MV-4-11 (cell line): Measurements from ENCODE around the gene SLC43A1.
"Not testable (repeated sequence)": the region's sequence is repeated elsewhere in the genome, so short reads cannot be mapped to it uniquely, and the experiment has no call there.

Experiments
- DNase-seq: peaks from one replicate; lab custom pipeline; 2025; lab: John Stamatoyannopoulos, UW

SLC43A1 gene

DNA sequence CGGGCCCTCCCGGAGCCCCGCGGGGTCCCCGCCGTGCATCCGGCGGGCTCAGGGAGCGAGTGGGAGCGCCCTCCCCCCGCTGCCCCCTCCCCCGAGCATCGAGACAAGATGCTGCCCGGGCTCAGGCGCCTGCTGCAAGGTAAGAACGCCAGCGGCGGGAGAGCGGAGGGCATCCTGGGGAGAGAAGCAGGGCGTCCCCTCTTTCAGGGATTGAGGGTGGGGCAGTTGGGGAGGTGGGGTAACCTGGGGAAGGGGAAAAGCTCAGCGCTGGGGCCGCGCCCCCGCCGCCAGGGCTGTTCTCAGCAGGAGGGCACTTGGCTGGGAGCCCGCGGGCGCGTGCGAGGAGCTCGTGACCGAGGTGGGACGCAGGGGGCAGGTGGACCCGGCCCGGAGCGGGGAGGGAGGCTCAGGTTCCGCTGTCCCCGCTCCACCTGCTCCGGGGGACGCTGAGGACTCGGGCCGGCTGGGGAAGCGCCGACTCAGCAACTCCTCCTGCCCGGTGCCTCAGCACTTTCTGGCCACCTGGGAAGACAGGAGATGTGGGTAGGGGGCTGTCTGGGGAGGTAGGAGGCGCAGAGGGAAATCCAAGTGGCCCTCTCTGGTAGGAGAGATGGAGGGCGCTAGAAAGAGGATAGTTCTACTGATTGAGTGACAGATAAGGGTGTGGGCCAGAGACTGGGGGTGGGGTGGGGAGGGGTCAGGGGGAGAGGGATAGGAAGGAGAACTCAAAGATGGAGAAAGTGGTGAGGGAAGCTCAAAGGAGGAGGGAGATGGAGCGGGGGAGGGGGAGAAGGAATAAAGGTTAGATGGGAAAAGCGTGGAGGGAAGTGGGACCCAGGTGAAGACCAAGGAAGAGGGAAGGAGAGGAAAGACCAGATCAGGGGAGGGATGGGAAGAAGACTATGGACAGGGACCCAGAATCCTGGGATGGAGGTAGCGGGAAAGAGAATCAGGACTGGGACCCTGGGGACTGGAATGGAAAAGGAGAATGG lies 54.4 kb downstream of the SLC43A1 start:
- DNase-seq: no peak

DNA sequence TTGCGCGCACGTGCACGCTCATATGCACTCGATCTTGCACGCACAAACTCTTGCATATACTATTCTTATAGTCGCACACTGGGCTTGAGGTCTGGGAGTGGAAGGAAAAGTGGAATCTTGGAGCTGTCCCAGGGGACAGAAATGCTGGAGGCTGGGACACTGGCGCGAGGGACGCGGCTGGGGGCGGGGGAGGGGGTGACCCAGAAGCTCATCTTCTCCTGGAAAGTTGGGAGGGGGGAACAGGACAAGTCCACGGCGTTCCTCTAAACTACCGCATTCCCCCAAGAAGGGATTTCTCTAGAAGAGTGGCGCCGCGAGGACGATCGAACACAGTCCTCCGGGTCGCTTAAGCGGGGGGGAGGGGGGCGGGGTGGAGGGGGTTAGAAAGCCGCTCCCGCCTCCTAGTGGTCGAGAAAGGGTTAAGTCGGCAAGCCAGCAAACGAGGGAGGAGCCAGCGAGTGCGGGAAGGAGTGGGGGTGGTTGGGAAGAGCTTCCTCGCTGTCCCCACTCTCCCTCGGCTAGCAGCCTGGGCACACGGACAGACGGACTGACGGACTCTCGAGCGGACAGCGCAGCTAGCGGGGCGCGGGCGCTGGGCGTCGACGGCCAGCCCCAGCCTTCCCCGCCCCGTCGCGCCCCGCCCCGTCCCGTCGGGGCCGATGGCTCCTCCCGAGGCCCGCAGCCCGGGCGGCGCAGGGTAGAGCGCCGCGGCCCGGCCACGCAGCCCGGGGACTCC lies 55.3 kb downstream of the SLC43A1 start, which contains the start of gene RTN4RL2:
Gene RTN4RL2, plus strand, starts transcription at position 507 of the 736 bp plus-strand sequence. CDS start 338 bp downstream, outside the sequence.
- peak; percentile 49 for DNase-seq

DNA sequence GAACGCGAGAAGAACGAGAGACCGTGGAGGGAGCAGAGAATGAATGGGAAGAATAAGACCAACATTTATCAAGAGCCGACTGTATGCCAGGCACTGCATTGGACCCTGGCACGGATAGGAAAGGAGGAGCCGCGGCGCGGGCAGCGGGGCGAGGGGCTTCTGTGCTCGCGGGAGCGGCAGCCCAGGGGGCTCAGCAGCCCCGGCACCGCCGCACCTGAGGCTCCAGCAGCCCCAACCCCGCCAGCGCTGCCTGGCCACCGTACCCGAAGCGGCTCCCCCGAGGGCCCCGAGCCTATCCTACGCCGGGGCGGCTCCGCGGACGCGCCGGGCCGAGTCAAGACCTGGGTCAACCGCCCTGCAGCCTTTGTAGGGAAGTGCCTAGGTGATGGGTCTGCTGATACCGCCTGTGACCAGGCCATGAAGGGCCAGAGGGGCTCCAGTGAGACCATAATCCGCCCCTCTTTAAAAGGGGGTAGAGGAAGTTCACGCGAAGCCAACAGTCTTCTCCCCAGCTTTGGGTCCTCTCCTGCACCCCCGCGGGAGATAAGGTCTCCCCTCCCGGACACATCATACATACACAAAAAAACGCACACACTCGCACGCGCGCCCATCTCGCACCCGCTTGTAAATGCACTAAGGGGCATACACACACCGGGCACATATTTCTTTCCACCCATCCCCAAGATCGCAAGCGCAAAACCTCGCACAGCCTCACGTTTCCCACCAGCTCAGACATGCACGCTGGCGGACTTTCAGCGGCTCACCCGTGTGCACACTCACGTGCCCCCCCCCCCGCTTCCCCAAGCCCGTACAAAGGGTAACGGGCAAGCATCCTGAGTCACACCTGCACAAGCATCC lies 56.1 kb downstream of the SLC43A1 start:
- no peak for DNase-seq

DNA sequence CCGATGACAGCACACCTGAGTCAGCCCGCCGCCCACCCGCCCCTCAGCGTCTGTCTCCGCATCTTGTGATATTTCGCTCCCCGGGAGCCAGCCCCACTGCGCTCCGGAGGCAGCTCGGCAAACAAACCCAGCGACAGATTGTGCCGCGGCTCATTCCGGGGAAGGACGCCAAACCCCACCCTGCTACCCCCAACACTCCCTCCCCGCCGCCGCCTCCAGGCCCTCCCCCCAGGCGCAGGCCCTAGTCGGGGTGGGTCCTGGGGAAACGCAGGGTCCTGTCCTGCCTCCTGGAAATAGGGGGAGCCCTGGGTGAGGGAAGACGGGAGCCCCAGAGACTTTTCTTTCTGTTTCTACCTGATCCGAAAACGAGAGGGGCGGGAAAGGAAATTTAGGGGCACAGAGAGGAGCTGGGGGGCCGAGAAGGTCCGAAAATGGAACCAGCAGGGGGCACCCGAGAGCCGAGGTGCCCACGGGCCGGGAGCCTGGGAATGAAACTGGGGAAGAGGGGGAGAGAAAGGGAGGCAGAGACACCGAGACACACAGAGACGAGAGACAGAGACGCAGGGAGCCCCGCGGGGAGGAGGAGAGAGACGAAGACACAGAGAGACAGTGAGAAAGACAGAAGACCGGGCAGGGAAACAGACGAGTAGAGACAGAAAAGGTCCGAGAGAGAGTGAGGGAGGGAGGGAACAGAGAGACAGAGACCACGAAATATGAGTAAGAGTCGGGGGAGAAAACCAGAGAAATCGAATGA lies 56.9 kb downstream of the SLC43A1 start:
- DNase-seq: no peak

DNA sequence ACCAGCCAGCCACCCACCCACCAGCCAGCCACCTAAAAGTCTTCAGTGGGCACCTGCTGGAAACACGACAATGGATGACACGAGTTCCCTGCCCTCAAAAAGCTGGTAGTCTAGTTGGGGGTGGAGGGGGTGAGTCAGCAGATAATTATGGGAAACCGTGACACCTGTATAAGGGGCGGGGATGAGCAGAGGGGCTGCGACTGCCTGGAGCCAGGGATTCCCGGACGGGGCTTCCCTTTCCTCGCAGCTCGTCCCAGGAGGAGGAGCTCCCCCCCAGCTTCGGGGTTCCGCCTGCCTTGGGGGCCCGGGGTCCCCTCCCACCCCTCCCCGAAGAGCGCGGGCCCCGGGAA lies 57.5 kb downstream of the SLC43A1 start:
- no peak for DNase-seq

DNA sequence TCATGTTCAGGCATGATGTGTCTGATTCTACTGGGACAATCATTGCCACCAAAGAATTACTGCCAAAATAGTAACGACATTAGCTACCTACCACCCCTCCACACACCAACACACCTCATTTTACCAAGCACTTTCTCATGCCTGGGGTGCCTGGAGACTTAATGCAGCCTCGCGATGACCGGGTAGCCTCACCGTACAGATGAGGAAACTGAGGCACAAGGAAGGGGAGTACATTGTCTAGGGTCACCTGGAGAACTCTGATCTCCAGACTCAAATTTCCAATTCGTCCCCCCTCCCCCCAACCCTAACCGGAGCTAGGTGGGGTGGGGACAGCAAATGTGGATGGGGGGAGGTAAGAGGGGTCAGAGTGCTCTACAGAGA lies 57.9 kb downstream of the SLC43A1 start:
- DNase-seq: no peak

DNA sequence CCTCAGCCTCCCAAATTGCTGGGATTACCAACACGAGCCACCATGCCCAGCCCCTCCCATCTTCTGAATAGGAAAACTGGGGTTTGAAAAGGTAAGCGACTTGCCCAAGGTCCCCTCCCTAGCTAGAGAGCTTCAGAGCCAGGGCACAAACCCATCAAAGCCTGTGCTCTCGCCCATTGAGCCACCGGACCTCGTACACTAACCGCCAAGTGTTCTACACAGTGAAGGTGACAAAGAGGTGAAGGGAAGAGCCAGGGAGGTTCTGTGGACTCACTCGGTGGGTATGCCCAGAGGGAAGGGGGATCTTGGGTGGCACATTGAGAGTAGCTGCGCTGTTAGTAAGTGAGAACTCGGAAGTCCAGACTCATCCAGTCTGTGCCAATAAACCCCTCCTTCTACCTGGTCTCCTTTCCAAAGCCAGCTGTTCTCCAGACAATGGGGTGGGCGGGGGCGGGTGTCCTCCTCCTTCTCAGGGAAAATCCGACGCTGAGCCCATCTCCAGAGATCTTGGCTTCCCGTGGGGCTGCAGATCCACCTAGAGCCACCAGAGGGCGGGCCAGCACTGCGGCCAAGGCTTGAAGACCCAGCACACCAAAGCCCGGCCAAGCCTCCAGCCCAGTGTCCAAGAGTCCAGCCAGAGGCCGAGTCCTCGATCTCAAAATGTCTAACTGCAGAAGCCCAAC lies 58.4 kb downstream of the SLC43A1 start:
- DNase-seq: peak; percentile 61

DNA sequence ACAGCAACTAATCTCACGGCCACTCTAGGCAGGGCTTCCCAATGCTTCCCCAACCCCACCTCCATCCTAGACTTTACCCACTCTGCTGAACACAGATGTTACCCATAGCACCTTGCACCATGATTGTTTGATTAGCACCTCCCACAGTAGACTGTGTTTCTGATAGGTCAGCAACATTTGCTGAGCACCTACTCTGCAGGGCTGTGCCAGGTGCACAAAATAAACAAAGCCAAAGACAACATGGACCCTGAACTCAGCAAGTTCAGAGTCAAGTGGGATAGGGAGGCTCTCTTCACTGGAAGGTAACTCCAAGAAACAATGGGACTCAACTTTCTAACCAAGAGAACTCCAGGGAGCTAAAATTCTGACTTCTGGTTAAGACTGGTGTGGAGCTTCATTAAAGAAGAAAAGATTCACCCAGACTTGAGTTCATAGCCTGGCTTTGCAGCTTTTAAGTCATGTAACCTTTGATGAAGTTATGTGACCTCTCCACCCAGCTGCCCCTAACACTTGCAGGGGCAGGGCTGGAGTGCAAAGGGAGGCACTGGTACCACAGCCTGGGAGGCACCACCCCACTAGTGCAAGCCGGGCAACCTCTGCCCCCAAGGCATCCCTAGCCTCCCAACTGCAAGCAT lies 61.8 kb downstream of the SLC43A1 start:
- DNase-seq: no peak

DNA sequence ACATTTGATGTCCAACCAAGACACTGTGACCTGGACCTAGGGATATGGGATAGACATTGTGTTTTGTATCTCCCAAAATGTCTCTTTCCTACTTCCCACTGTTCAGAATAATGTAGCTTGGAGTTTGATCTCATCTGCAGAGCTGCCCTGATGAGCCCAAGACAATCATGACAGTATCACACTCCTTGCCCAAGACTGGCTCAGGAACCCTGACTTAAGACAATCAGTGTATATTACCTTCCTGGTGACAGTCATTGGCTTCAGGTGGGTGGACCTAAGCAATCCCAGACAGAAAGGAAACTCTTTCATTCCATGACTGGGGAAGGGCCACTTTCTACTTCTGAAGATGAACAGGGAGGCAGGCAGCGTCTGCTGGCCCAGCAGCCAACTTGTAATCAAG lies 69.4 kb downstream of the SLC43A1 start:
- no peak for DNase-seq

DNA sequence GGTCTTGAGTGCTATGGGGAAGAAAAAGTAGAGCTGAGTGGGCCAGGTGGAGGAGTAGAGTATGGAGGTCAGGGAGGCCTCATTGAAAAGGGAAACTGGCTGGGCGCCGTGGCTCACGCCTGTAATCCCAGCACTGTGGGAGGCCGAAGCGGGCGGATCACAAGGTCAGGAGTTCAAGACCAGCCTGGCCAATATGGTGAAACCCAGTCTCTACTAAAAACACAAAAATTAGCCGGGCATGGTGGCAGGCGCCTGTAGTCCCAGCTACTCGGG lies 70.4 kb downstream of the SLC43A1 start:
- not testable (repeated sequence) for DNase-seq

DNA sequence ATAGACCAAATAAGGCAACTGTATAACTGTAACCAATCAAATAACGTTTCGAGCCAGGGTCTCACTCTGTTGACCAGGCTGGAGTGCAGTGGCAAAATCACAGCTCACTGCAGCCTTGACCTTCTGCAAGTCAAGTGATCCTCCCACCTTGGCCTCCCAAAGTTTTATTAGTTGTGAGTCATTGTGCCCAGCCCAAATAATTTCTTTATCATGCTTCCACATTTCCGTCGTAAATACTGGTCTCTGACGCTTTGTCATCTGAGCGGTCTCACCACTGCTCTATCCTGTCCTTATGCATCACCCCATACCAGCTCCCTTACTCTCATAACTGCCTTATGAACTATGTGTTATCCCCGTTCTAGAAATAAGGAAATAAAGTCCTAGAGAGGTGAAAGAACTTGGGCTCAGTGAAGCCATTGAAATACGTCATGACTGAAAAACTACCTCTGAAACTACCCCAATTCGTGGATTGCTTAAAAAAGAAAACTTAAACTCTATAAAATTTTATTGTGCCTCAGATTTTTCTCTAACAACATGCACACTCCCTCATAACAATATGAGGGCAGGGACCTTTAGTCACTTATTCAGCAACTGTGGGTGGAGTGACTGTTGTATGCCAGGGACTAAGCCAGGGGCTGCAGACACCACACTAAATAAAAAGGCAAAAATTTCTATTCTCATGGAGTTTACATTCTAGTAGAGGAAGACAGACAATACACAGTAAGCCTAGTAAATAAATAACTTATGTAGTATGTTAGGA lies 71.0 kb downstream of the SLC43A1 start:
- DNase-seq: peak; percentile 15

DNA sequence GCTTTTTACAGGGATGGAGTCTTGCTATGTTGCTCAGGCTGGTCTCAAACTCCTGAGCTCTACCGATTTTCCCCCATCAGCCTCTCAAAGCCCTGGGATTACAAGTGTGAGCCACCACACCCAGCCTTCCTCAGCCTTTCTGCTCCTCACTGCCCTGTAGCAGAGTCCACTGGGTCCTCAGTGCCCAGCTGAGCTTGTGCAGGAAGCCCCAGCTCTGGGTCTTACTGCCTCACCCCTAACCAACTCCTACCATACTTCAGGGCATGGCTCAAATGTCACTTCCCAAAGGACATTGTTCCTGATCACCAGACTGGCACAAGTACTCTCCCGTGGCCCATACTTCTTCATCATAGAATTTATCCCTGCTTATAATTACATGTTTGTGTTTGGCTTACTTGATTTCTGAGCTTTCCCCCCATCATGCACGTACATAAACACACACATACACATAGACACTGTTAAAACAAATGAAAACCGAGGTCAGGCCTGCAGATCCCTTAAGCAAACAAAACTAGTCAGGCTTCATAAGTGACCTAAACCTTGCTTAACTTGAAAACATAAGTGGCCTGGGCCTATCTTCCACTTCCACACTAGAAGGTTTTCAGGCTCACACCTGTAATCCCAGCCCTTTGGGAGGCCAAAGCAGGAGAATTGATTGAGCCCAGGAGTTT lies 74.6 kb downstream of the SLC43A1 start:
- no peak for DNase-seq

DNA sequence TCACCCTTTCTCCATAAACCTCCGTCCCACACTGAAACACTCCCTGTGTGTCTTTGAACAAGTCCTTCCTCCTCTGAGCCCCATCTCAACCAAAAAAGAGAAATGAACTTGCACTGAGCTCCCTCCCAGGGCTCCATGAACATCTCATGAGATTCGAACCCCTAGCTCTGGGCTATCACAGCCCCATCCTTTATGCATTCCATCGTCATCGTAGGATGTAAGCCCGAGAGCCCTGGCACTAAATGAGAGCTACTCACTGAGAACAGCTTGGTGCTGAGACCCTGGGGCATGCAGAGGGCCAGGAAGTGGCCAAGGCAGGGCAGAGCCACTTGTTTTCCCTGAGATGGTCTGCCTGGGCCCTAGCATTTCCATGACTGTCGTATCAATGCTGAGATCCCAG lies 75.7 kb downstream of the SLC43A1 start:
- no peak for DNase-seq

DNA sequence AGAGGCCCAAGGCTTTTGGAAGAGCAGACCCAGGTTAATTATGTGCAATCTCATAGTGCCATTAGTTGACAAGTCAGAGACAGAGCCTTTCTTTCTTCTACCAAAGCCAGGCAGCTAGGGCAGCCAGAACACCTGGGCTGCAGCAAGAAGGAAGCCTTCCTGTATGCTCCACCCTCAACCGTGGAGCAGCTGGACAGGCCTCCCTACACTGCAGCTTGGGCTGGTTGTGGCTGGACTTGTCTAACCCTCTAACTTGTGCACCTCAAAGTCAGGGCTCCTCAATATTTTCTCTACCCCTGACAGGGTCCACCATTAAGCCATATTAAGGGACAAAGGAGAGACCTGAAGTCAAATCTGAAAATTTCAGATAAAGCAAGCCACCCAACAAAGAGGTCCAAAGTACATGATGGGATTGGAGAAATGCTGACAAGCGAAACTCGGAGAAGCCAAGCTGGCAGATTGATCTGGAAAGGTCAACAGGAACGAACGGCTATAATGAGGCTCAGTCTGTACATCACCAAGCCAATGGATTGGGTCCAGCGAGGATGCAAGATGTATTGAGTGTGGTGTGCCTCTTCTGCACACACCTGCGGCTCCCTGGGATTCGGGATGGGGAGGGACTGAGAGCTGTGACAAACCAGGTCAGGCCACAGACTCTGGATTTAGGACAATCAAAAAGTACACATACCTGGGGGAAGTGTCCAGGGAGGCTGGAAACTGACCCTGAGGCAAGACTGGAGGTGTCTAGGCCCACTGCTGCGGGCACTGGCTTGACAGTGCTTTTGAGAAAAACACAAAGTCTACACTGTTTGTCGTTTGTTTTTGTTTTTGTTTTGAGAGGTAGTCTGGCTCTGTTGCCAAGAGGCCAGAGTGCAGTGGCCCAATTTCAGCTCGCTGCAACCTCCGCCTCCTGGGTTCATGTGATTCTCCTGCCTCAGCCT lies 76.9 kb downstream of the SLC43A1 start:
- no peak for DNase-seq

DNA sequence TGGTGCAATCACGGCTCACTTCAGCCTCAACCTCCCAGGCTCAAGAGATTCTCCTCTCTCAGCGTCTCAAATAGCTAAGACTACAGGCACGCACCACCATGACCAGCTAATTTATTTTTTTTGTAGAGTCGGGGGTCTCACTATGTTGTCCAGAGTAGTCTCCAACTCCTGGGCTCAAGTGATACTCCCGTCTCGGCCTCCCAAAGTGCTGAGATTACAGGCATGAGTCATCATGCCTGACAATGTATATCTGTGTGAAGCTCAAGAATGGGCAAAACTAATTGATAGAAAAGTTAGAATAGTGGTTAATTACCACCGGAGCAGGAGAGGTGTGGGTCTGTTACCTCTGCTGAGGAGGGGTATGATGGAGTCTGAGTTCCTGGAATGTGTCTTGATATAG lies 79.5 kb downstream of the SLC43A1 start:
- no peak for DNase-seq

DNA sequence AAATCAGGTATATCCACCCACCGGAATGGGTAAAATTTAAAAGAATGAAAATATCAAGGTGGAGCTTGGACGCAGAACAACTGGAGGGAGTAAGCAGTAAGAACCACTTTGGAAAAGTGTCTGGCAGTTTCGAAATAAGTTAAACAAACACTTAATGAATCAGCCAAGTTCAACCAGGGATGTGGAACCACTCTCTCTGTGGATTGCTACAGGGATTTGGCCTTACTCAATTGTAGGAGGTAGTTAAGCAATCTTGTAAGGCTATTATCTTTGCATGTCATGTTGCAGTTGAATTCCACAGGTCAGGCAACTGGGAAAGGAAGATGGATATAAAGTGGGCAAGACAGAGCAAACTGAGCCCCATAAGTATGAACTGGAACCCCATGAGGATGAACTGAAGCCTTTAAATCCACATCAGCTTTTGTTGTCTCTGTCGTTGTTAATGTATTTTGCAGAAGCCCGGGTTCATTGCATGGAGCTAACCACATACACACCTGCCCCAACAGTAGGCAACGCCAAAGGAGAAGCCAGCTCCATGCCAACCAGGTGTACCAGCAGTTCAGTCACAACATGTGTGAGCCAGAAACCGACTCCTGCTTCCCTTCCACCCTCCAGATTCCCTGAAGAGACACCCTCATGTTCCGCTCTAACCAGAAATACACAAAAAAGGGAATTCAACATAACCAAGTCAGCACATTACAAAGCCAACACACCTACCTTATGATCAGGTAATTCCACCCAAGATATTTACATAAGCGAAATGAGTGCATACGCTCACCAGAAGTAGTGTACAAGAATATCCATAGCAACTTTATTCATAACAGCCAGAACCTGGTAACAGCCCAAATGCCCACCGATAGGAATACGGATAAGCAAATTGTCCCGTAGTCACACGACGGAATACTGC lies 80.6 kb downstream of the SLC43A1 start:
- DNase-seq: peak; percentile 92
